ENCODE measurements around the gene GNE. TPM values are rescaled to one million over a fixed set of nuclear protein-coding genes. Genes with fewer than 3 reads are reported as not detected.

Gene GNE
- total and polyA plus RNA-seq, 2 of the 13 experiments (the other 11 are each of a cell fraction or from before 2014, with no cell fraction given), result 16.1 to 24.1 TPM

- CTCF ChIA-PET (ENCODE audit: low intra/inter-chr PET ratio, low total read pairs), result no interaction called here
- no TSS peak for BruUV-seq (replicated peaks)
- Histone ChIP-seq H3K4me1 (ENCODE audit: insufficient read depth, low read length) (peaks cover 36% of the 10 kb centered on the region), H4K20me1 (ENCODE audit: insufficient read depth, low read length) (peaks cover 14% of the 10 kb centered on the region), H3K27ac (ENCODE audit: extremely low read length, insufficient read depth, low read length) (peak overlapping the region; percentile 76), H3K36me3 (replicated peaks in 1 of 2; ENCODE audit: control insufficient read depth in 1 of 2, insufficient read depth in 2 of 2, low read length in 2 of 2) (0 out of 5 replicates have a peak, but pooled peaks cover 0 to 1% of the 10 kb centered on the region in 2 experiments), H3K79me2 (ENCODE audit: insufficient read depth, low read length) (peaks cover 38% of the 10 kb centered on the region), H3K9me3 (ENCODE audit: low read length) (no peaks in the 10 kb centered on the region), H3K9ac (ENCODE audit: insufficient read depth, low read depth, low read length) (peak overlapping the region; percentile 90), H2AFZ (ENCODE audit: low read length) (no peak overlapping the region), H3K4me3 (replicated peaks in 1 of 3; ENCODE audit: insufficient read depth in 1 of 3, low read depth in 2 of 3, low read length in 3 of 3) (peak overlapping the region; percentile 84 to 86 (median 85)), H3K27me3 (ENCODE audit: control insufficient read depth in 1 of 2, insufficient read depth in 2 of 2, low read length in 2 of 2) (no peaks in the 10 kb centered on the region; a peak in 1 of 5 replicates), H3K4me2 (ENCODE audit: low read depth, low read length) (peak overlapping the region; percentile 96)
- ATAC-seq (peak; percentile 10), DNase-seq (ENCODE audit: low spot score) (no peak), FAIRE-seq (no peak)
- under 1% methylated on average over 11 of the region's 18 CpGs for WGBS (ENCODE audit: low lambda C conversion rate)
- in situ Hi-C loops (cut with HindIII; ENCODE audit: extremely low pct_ligation_motif_present, low pct_unique_long_range_greater_than_20kb), result no loop called here
- intact Hi-C loops (cut with micrococcal nuclease; ENCODE audit: unreplicated experiment), result no loop called here
- POLR2A ChIA-PET, result interaction anchor here (0.9 to 5.3 kb wide), 12 partner anchors 10 to 126 kb away, joined by 3 to 62 read pairs (median 6); partner anchors contain the start of gene GNE
- TF ChIP-seq ZNF383 (CRISPR knock-in tag; IDR thresholded peaks at IDR 0.05; ENCODE audit: borderline replicate concordance) (no peak), GTF2F1 (IDR thresholded peaks at IDR 0.05; ENCODE audit: low read length) (no peak), ZSCAN25 (CRISPR knock-in tag; IDR thresholded peaks at IDR 0.05) (0 out of 2 replicates have a peak, but pooled peaks have one; percentile 6), AGO2 (optimal IDR thresholded peaks at IDR 0.05; ENCODE audit: low read depth, low read length) (peak; percentile 23), LCORL (IDR thresholded peaks at IDR 0.05) (no peak), LCORL (CRISPR knock-in tag; IDR thresholded peaks at IDR 0.05) (no peak), NKX3-1 (CRISPR knock-in tag; IDR thresholded peaks at IDR 0.05) (no peak), ZSCAN12 (CRISPR knock-in tag; IDR thresholded peaks at IDR 0.05) (no peak), ZMYM4 (CRISPR knock-in tag; IDR thresholded peaks at IDR 0.05) (no peak), SP140L (CRISPR knock-in tag; IDR thresholded peaks at IDR 0.05; ENCODE audit: borderline replicate concordance) (0 out of 2 replicates have a peak, but pooled peaks have one; percentile 9), E2F1 (CRISPR knock-in tag; IDR thresholded peaks at IDR 0.05) (no peak), ATF5 (CRISPR knock-in tag; IDR thresholded peaks at IDR 0.05; ENCODE audit: low read depth) (no peak), KAT8 (CRISPR knock-in tag; IDR thresholded peaks at IDR 0.05) (no peak), ZSCAN21 (CRISPR knock-in tag; IDR thresholded peaks at IDR 0.05; ENCODE audit: borderline replicate concordance) (0 out of 2 replicates have a peak, but pooled peaks have one; percentile 17), CREM (IDR thresholded peaks at IDR 0.05) (no peak), CREM (CRISPR knock-in tag; IDR thresholded peaks at IDR 0.05) (no peak), PBX2 (CRISPR knock-in tag; IDR thresholded peaks at IDR 0.05) (no peak), SIN3B (IDR thresholded peaks at IDR 0.05; ENCODE audit: low read length) (no peak), ZNF83 (CRISPR knock-in tag; IDR thresholded peaks at IDR 0.05; ENCODE audit: borderline replicate concordance) (no peak)
- TF ChIP-seq, protein P1, sequence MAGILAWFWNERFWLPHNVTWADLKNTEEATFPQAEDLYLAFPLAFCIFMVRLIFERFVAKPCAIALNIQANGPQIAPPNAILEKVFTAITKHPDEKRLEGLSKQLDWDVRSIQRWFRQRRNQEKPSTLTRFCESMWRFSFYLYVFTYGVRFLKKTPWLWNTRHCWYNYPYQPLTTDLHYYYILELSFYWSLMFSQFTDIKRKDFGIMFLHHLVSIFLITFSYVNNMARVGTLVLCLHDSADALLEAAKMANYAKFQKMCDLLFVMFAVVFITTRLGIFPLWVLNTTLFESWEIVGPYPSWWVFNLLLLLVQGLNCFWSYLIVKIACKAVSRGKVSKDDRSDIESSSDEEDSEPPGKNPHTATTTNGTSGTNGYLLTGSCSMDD (CRISPR knock-in tag; IDR thresholded peaks at IDR 0.05), result no peak
- TF ChIP-seq, protein P2, sequence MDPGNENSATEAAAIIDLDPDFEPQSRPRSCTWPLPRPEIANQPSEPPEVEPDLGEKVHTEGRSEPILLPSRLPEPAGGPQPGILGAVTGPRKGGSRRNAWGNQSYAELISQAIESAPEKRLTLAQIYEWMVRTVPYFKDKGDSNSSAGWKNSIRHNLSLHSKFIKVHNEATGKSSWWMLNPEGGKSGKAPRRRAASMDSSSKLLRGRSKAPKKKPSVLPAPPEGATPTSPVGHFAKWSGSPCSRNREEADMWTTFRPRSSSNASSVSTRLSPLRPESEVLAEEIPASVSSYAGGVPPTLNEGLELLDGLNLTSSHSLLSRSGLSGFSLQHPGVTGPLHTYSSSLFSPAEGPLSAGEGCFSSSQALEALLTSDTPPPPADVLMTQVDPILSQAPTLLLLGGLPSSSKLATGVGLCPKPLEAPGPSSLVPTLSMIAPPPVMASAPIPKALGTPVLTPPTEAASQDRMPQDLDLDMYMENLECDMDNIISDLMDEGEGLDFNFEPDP (CRISPR knock-in tag; conservative IDR thresholded peaks at IDR 0.05), result 0 out of 2 replicates have a peak, but pooled peaks have one; percentile 11
Measured at GRCh38 chr9:36191290-36191645, 67.0 kb downstream of the GNE start.
